Suppressor macrophage (primary cell): ENCODE measurements around the gene LIN7A.

Experiments
- DNase-seq, 4 experiments: peaks; one replicate each; pipeline ENCODE4 v3.0.0-alpha.2; 2020 to 2022

The LIN7A gene

GRCh38 chr12:80858356-80858755 lies 79.4 kb downstream of the LIN7A start:
- DNase-seq = no peak

GRCh38 chr12:80857311-80857710 lies 80.4 kb downstream of the LIN7A start:
- no peak for DNase-seq

GRCh38 chr12:80849337-80849736 lies 88.4 kb downstream of the LIN7A start:
- DNase-seq = no peak

- DNase-seq = no peak
Measured at GRCh38 chr12:80848858-80849257, 88.9 kb downstream of the LIN7A start.

GRCh38 chr12:80847575-80847974 lies 90.2 kb downstream of the LIN7A start:
- no peak for DNase-seq

- DNase-seq = no peak
Measured at GRCh38 chr12:80846952-80847351, 90.8 kb downstream of the LIN7A start.

GRCh38 chr12:80845639-80846038 lies 92.1 kb downstream of the LIN7A start:
- no peak for DNase-seq

GRCh38 chr12:80843969-80844368 lies 93.8 kb downstream of the LIN7A start:
- no peak for DNase-seq

GRCh38 chr12:80838708-80839107 lies 99.0 kb downstream of the LIN7A start:
- DNase-seq = no peak

- DNase-seq = no peak
Measured at GRCh38 chr12:80838024-80838658, 99.6 kb downstream of the LIN7A start.

- peak; percentile 3 to 36 (median 20) for DNase-seq
Measured at GRCh38 chr12:80837342-80837978, 100.3 kb downstream of the LIN7A start.

- DNase-seq = no peak
Measured at GRCh38 chr12:80834724-80835123, 103.0 kb downstream of the LIN7A start.

GRCh38 chr12:80830533-80831088 lies 107.1 kb downstream of the LIN7A start:
- DNase-seq = no peak

- DNase-seq = no peak
Measured at GRCh38 chr12:80829767-80830166, 108.0 kb downstream of the LIN7A start.

- DNase-seq = no peak
Measured at GRCh38 chr12:80825506-80825905, 112.2 kb downstream of the LIN7A start.

- DNase-seq = no peak
Measured at GRCh38 chr12:80823393-80823792, 114.3 kb downstream of the LIN7A start.

- DNase-seq = no peak
Measured at GRCh38 chr12:80821513-80822000, 116.2 kb downstream of the LIN7A start.

- DNase-seq = no peak
Measured at GRCh38 chr12:80818878-80819277, 118.9 kb downstream of the LIN7A start.

- DNase-seq = no peak
Measured at GRCh38 chr12:80815351-80815750, 122.4 kb downstream of the LIN7A start.

- no peak for DNase-seq
Measured at GRCh38 chr12:80814453-80814852, 123.3 kb downstream of the LIN7A start.

GRCh38 chr12:80813820-80814219 lies 123.9 kb downstream of the LIN7A start:
- DNase-seq = no peak

- no peak for DNase-seq
Measured at GRCh38 chr12:80811957-80812708, 125.6 kb downstream of the LIN7A start.

- no peak for DNase-seq
Measured at GRCh38 chr12:80810874-80811273, 126.9 kb downstream of the LIN7A start.
